Measurements from ENCODE around the gene SYNDIG1. TPM values are rescaled to one million over a fixed set of nuclear protein-coding genes. Genes with fewer than 3 reads are reported as not detected.

The SYNDIG1 gene
- total RNA-seq, 1 donor from 2014 or later = 0.19 TPM

- no peaks in the 10 kb centered on the region for H3K36me3 Mint-ChIP-seq (ENCODE audit: insufficient read depth)
- no peak for TF ChIP-seq CTCF (IDR thresholded peaks at IDR 0.05; ENCODE audit: unreplicated experiment)
- no peak overlapping the region for H3K4me3 Mint-ChIP-seq (ENCODE audit: low read depth)
- no peaks in the 10 kb centered on the region for H3K4me1 Mint-ChIP-seq (ENCODE audit: low read depth)
- no peak for DNase-seq (ENCODE audit: low spot score, unreplicated experiment)
- no peaks in the 10 kb centered on the region for H3K27me3 Mint-ChIP-seq
- H3K27ac Mint-ChIP-seq = no peak overlapping the region
- no peaks in the 10 kb centered on the region for H3K9me3 Mint-ChIP-seq (ENCODE audit: low read depth)
Observed at GRCh38 chr20:24572140-24572539, 102.7 kb downstream of the SYNDIG1 start.

GRCh38 chr20:24572862-24573261 is 103.4 kb downstream of the SYNDIG1 start:
- Mint-ChIP-seq H3K27ac (no peak overlapping the region), H3K27me3 (no peaks in the 10 kb centered on the region), H3K4me3 (ENCODE audit: low read depth) (no peak overlapping the region), H3K9me3 (ENCODE audit: low read depth) (no peaks in the 10 kb centered on the region), H3K4me1 (ENCODE audit: low read depth) (no peaks in the 10 kb centered on the region), H3K36me3 (ENCODE audit: insufficient read depth) (no peaks in the 10 kb centered on the region)
- DNase-seq (ENCODE audit: low spot score, unreplicated experiment) = no peak
- TF ChIP-seq CTCF (IDR thresholded peaks at IDR 0.05; ENCODE audit: unreplicated experiment) = no peak

- H3K36me3 Mint-ChIP-seq (ENCODE audit: insufficient read depth) = no peaks in the 10 kb centered on the region
- no peaks in the 10 kb centered on the region for H3K27me3 Mint-ChIP-seq
- no peak for TF ChIP-seq CTCF (IDR thresholded peaks at IDR 0.05; ENCODE audit: unreplicated experiment)
- H3K4me3 Mint-ChIP-seq (ENCODE audit: low read depth) = no peak overlapping the region
- no peaks in the 10 kb centered on the region for H3K9me3 Mint-ChIP-seq (ENCODE audit: low read depth)
- no peaks in the 10 kb centered on the region for H3K4me1 Mint-ChIP-seq (ENCODE audit: low read depth)
- H3K27ac Mint-ChIP-seq = no peak overlapping the region
- DNase-seq (ENCODE audit: low spot score, unreplicated experiment) = no peak
Observed at GRCh38 chr20:24573557-24573956, 104.1 kb downstream of the SYNDIG1 start.

GRCh38 chr20:24574307-24574706 is 104.9 kb downstream of the SYNDIG1 start:
- Mint-ChIP-seq H3K4me1 (ENCODE audit: low read depth) (no peaks in the 10 kb centered on the region), H3K36me3 (ENCODE audit: insufficient read depth) (no peaks in the 10 kb centered on the region), H3K4me3 (ENCODE audit: low read depth) (no peak overlapping the region), H3K9me3 (ENCODE audit: low read depth) (no peaks in the 10 kb centered on the region), H3K27ac (no peak overlapping the region), H3K27me3 (no peaks in the 10 kb centered on the region)
- TF ChIP-seq CTCF (IDR thresholded peaks at IDR 0.05; ENCODE audit: unreplicated experiment) = no peak
- no peak for DNase-seq (ENCODE audit: low spot score, unreplicated experiment)

- no peak for DNase-seq (ENCODE audit: low spot score, unreplicated experiment)
- Mint-ChIP-seq H3K27me3 (no peaks in the 10 kb centered on the region), H3K36me3 (ENCODE audit: insufficient read depth) (no peaks in the 10 kb centered on the region), H3K9me3 (ENCODE audit: low read depth) (no peaks in the 10 kb centered on the region), H3K4me1 (ENCODE audit: low read depth) (no peaks in the 10 kb centered on the region), H3K27ac (no peak overlapping the region), H3K4me3 (ENCODE audit: low read depth) (no peak overlapping the region)
- no peak for TF ChIP-seq CTCF (IDR thresholded peaks at IDR 0.05; ENCODE audit: unreplicated experiment)
Observed at GRCh38 chr20:24574797-24575196, 105.4 kb downstream of the SYNDIG1 start.

Data from progenitor cell of endocrine pancreas (in vitro differentiated cells).